HG03045 (cell line): Measurements from ENCODE around the gene KLHL26.

ENCODE experiments used
- ATAC-seq: cut with Tn5 transposase; IDR thresholded peaks from one replicate; pipeline ENCODE4 v1.9.1; 2021; ENCODE audit warnings: mild to moderate bottlenecking, moderate library complexity; ENCODE audit not compliant: unreplicated experiment

The KLHL26 gene

GRCh38 chr19:18683109-18683957 lies 46.5 kb downstream of the KLHL26 start, which contains the start of gene CRTC1:
Gene CRTC1, plus strand, starts transcription at chr19:18683680. Its CDS starts 23 bp downstream, at chr19:18683703.
- ATAC-seq: peak; percentile 79

- ATAC-seq: peak; percentile 2
Measured at GRCh38 chr19:18683958-18684641, 47.3 kb downstream of the KLHL26 start.

- ATAC-seq: peak; percentile 11
Measured at GRCh38 chr19:18684642-18684993, 47.8 kb downstream of the KLHL26 start.

- no peak for ATAC-seq
Measured at GRCh38 chr19:18685597-18686190, 48.9 kb downstream of the KLHL26 start.

- no peak for ATAC-seq
Measured at GRCh38 chr19:18687740-18688465, 51.1 kb downstream of the KLHL26 start.

- no peak for ATAC-seq
Measured at GRCh38 chr19:18696023-18696422, 59.2 kb downstream of the KLHL26 start.

- no peak for ATAC-seq
Measured at GRCh38 chr19:18697680-18698079, 60.9 kb downstream of the KLHL26 start.

- no peak for ATAC-seq
Measured at GRCh38 chr19:18698321-18699167, 61.7 kb downstream of the KLHL26 start.

GRCh38 chr19:18699403-18700054 lies 62.7 kb downstream of the KLHL26 start:
- no peak for ATAC-seq

- ATAC-seq: peak; percentile 52
Measured at GRCh38 chr19:18700501-18701249, 63.8 kb downstream of the KLHL26 start.

GRCh38 chr19:18701250-18701608 lies 64.4 kb downstream of the KLHL26 start:
- ATAC-seq: peak; percentile 37

- ATAC-seq: no peak
Measured at GRCh38 chr19:18704054-18704453, 67.2 kb downstream of the KLHL26 start.

GRCh38 chr19:18704971-18705370 lies 68.1 kb downstream of the KLHL26 start:
- no peak for ATAC-seq

- ATAC-seq: no peak
Measured at GRCh38 chr19:18708452-18709231, 71.8 kb downstream of the KLHL26 start.

- ATAC-seq: no peak
Measured at GRCh38 chr19:18709546-18709945, 72.7 kb downstream of the KLHL26 start.

- ATAC-seq: no peak
Measured at GRCh38 chr19:18710186-18710585, 73.4 kb downstream of the KLHL26 start.

- ATAC-seq: no peak
Measured at GRCh38 chr19:18710996-18711751, 74.3 kb downstream of the KLHL26 start.

- ATAC-seq: no peak
Measured at GRCh38 chr19:18711893-18712292, 75.1 kb downstream of the KLHL26 start.
